Endothelial cell of umbilical vein (primary cell): ENCODE measurements around the gene HIVEP3. TPM values are rescaled to one million over a fixed set of nuclear protein-coding genes. Genes with fewer than 3 reads are reported as not detected.

Experiments used
- BruUV-seq: library from RNA; stranded (reverse); fragments of 400-500 nt; replicated peaks from 2 replicates; lab custom pipeline; 2021; lab: Mats Ljungman, UMichigan
- CTCF ChIA-PET: fragments of 300-600, 350-600 bp; sonication (Branson Sonifier 250); formaldehyde crosslinking; loops from one replicate; lab custom pipeline; 2021; ENCODE audit warnings: antibody characterized with exemption, inconsistent platforms; lab: Charles Lee
- POLR2A ChIA-PET: fragments of 300-600, 350-600 bp; sonication (Branson Sonifier 250); formaldehyde crosslinking; loops from one replicate; lab custom pipeline; 2021; ENCODE audit warnings: antibody characterized with exemption, inconsistent platforms; lab: Charles Lee
- DNase-seq: peaks from one replicate; pipeline ENCODE4 v3.0.0-alpha.2; 2011; ENCODE audit warnings: low read depth, low spot score
- FAIRE-seq: peaks from 2 replicates; lab custom pipeline; 2011; peaks lifted over from hg19 to GRCh38; lab: Jason Lieb, UNC
- H2AFZ ChIP-seq: 2 replicates; pipeline ENCODE4 v1.6.0; 2012; ENCODE audit warnings: low read depth, low read length, control low read depth, inconsistent platforms
- H3K27ac ChIP-seq: 2 replicates; pipeline ENCODE4 v1.5.1; 2011; ENCODE audit warnings: low read depth, mild to moderate bottlenecking, control low read depth, low read length, moderate library complexity; ENCODE audit not compliant: insufficient read depth
- H3K27me3 ChIP-seq, 2 experiments: 2 replicates each; pipeline versions ENCODE4 v1.6.0 to v1.6.1; 2011; ENCODE audit warnings: low read length in 2 of 2, mixed read lengths in 1 of 2; ENCODE audit not compliant: control insufficient read depth in 2 of 2, insufficient read depth in 2 of 2
- H3K36me3 ChIP-seq, 2 experiments: 2 replicates in 1 of 2; 3 replicates in 1 of 2; pipeline ENCODE4 v1.5.1; 2011; ENCODE audit warnings: low read length in 2 of 2, mild to moderate bottlenecking in 1 of 2, moderate library complexity in 1 of 2; ENCODE audit not compliant: control insufficient read depth in 2 of 2, insufficient read depth in 2 of 2; ENCODE audit errors: extremely low read depth in 1 of 2
- H3K4me1 ChIP-seq: 3 replicates; pipeline ENCODE4 v1.5.1; 2011; ENCODE audit warnings: mild to moderate bottlenecking, low read length; ENCODE audit not compliant: control insufficient read depth, insufficient read depth; ENCODE audit errors: extremely low read depth
- H3K4me2 ChIP-seq: 2 replicates; pipeline ENCODE4 v1.6.1; 2011; ENCODE audit warnings: low read length, control low read depth, mixed read lengths; ENCODE audit not compliant: insufficient read depth
- H3K4me3 ChIP-seq, 3 experiments: fragments of 200-600 bp in 1 of 3; sonication (generic), shearing (Covaris generic) in 1 of 3; replicated peaks in 1 of 3; 2 replicates each; pipeline ENCODE4 v1.5.1; 2011 to 2016; ENCODE audit warnings: control low read depth in 3 of 3, low read length in 3 of 3, mild to moderate bottlenecking in 2 of 3, inconsistent platforms in 1 of 3, low read depth in 1 of 3, moderate library complexity in 1 of 3; ENCODE audit not compliant: insufficient read depth in 1 of 3
- H3K79me2 ChIP-seq: 2 replicates; pipeline ENCODE4 v1.6.0; 2012; ENCODE audit warnings: low read length, inconsistent platforms; ENCODE audit not compliant: control insufficient read depth, insufficient read depth
- H3K9ac ChIP-seq: replicated peaks from 2 replicates; pipeline ENCODE3; 2011; ENCODE audit warnings: low read length, control low read depth; ENCODE audit not compliant: insufficient read depth; ENCODE audit errors: extremely low read depth
- H3K9me1 ChIP-seq: replicated peaks from 3 replicates; pipeline ENCODE4 v1.6.0; 2011; ENCODE audit warnings: mild to moderate bottlenecking, low read length; ENCODE audit not compliant: control insufficient read depth, insufficient read depth; ENCODE audit errors: extremely low read depth
- H3K9me3 ChIP-seq: replicated peaks from 2 replicates; pipeline ENCODE4 v1.5.1; 2012; ENCODE audit warnings: low read length, inconsistent platforms; ENCODE audit not compliant: control insufficient read depth, insufficient read depth
- H4K20me1 ChIP-seq: replicated peaks from 2 replicates; pipeline ENCODE3; 2011; ENCODE audit warnings: mild to moderate bottlenecking, low read length; ENCODE audit not compliant: control insufficient read depth, insufficient read depth; ENCODE audit errors: extremely low read depth
- EZH2 ChIP-seq: IDR thresholded peaks from 2 replicates; pipeline ENCODE4 v1.6.1; 2012; ENCODE audit warnings: borderline replicate concordance, low read depth, mild to moderate bottlenecking, moderate library complexity, low read length, inconsistent platforms; ENCODE audit not compliant: severe bottlenecking
- FOS ChIP-seq: IDR thresholded peaks from 2 replicates; pipeline ENCODE4 v1.6.1; 2011; ENCODE audit warnings: mild to moderate bottlenecking, low read length, moderate library complexity, borderline replicate concordance; ENCODE audit not compliant: insufficient read depth
- GATA2 ChIP-seq: IDR thresholded peaks from 2 replicates; pipeline ENCODE4 v1.7.0; 2011; ENCODE audit warnings: low read depth, mild to moderate bottlenecking, moderate library complexity, mixed read lengths, low read length; ENCODE audit not compliant: insufficient read length, insufficient read depth
- JUN ChIP-seq: IDR thresholded peaks from 2 replicates; pipeline ENCODE4 v1.6.1; 2011; ENCODE audit warnings: borderline replicate concordance, low read depth; ENCODE audit not compliant: insufficient read length, insufficient read depth
- MYC ChIP-seq: IDR thresholded peaks from one replicate; pipeline ENCODE4 v1.6.1; 2011; ENCODE audit warnings: mild to moderate bottlenecking, low read depth, low read length
- POLR2A ChIP-seq: IDR thresholded peaks from 2 replicates; pipeline ENCODE4 v1.6.1; 2012; ENCODE audit warnings: low read depth, mild to moderate bottlenecking, control low read depth, low read length
- POLR2AphosphoS5 ChIP-seq: IDR thresholded peaks from 2 replicates; pipeline ENCODE4 v1.6.1; 2012; ENCODE audit warnings: low read depth, mild to moderate bottlenecking, control low read depth, low read length, moderate library complexity; ENCODE audit not compliant: insufficient read depth
- dilution Hi-C: fragments of 300-500 bp; cut with MboI; formaldehyde crosslinking; loops from one replicate; pipeline ENCODE4 v1.15.0; 2019; ENCODE audit warnings: low sequenced_read_pairs; ENCODE audit not compliant: extremely low pct_ligation_motif_present
- intact Hi-C: fragments of 100-400 bp; cut with micrococcal nuclease; formaldehyde crosslinking; loops from one replicate; pipeline ENCODE4 v1.10.0; 2022
- polyA plus RNA-seq, 4 experiments: library from polyadenylated mRNA; depleted of rRNA in 3 of 4; stranded (reverse) in 3 of 4; unstranded in 1 of 4; fragments of >200 nt; gene quantifications; 2 replicates each; pipeline versions ENCODE4 v1.2.1 to v1.2.3, GENCODE V29; 2011 to 2012; ENCODE audit warnings: missing spikeins in 1 of 4
- total RNA-seq: library from RNA; stranded (reverse); gene quantifications from 2 replicates; pipeline ENCODE4 v1.2.3, GENCODE V29; 2021
- TF ChIP-seq, protein P1 (sequence below): IDR thresholded peaks from 2 replicates; pipeline ENCODE4 v1.6.1; 2011; ENCODE audit not compliant: insufficient read depth, insufficient read length
- TF ChIP-seq, protein P2 (sequence below), 2 donors: IDR thresholded peaks; 1 replicate in 1 of 2; 2 replicates in 1 of 2; pipeline ENCODE4 v1.5.1; 2011; ENCODE audit warnings: low read length in 2 of 2, mild to moderate bottlenecking in 2 of 2, moderate library complexity in 2 of 2, control low read depth in 1 of 2, inconsistent platforms in 1 of 2, low read depth in 1 of 2; ENCODE audit not compliant: insufficient read depth in 1 of 2; ENCODE audit errors: extremely low read depth in 1 of 2

The HIVEP3 gene
- total and polyA plus RNA-seq, 2 donors (not counting 3 experiments of a cell fraction or from before 2014, with no cell fraction given), result 3.4 to 4.0 TPM

DNA sequence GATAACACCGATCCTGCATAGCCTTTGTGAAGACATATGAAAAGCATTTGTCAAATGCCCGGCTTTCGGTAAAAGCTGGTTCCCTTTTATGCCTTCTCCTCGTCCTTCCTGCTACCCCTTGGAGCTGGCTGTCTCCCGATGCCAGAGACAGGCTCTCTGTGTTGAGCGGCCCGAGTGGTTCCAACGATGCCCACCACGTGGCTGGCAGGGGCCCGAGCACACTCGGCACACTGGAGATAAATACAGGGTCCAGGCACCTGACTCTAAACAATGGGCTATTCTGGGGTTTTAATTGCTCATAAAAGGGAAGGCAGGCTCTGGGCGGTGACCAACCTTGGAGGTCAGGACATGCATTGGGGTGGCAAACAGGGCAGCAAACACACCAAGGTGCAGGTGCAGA, 207.1 kb downstream of the HIVEP3 start:
- ChIA-PET CTCF (interaction anchor here (1.3 kb wide), 1 partner anchor 12 kb away, joined by 4 read pairs; no protein-coding TSS in a partner anchor), POLR2A (no interaction called here)
- Histone ChIP-seq H3K79me2 (no peaks in the 10 kb centered on the region), H3K4me1 (peaks cover 21% of the 10 kb centered on the region), H3K4me3 (no peak overlapping the region), H3K36me3 (no peaks in the 10 kb centered on the region), H3K9ac (no peak overlapping the region), H3K27me3 (no peaks in the 10 kb centered on the region), H2AFZ (no peak overlapping the region), H4K20me1 (no peaks in the 10 kb centered on the region), H3K4me2 (no peak overlapping the region), H3K9me3 (no peaks in the 10 kb centered on the region), H3K27ac (no peak overlapping the region), H3K9me1 (no peaks in the 10 kb centered on the region)
- dilution Hi-C loops, result no loop called here
- FAIRE-seq, result no peak
- TF ChIP-seq, protein P1, sequence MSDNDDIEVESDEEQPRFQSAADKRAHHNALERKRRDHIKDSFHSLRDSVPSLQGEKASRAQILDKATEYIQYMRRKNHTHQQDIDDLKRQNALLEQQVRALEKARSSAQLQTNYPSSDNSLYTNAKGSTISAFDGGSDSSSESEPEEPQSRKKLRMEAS, result no peak
- TF ChIP-seq FOS (no peak), EZH2 (no peak), JUN (no peak)
- TF ChIP-seq, protein P2, sequence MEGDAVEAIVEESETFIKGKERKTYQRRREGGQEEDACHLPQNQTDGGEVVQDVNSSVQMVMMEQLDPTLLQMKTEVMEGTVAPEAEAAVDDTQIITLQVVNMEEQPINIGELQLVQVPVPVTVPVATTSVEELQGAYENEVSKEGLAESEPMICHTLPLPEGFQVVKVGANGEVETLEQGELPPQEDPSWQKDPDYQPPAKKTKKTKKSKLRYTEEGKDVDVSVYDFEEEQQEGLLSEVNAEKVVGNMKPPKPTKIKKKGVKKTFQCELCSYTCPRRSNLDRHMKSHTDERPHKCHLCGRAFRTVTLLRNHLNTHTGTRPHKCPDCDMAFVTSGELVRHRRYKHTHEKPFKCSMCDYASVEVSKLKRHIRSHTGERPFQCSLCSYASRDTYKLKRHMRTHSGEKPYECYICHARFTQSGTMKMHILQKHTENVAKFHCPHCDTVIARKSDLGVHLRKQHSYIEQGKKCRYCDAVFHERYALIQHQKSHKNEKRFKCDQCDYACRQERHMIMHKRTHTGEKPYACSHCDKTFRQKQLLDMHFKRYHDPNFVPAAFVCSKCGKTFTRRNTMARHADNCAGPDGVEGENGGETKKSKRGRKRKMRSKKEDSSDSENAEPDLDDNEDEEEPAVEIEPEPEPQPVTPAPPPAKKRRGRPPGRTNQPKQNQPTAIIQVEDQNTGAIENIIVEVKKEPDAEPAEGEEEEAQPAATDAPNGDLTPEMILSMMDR (IDR thresholded peaks at IDR 0.05; ENCODE audit: extremely low read depth in 1 of 2, insufficient read depth in 1 of 2, low read depth in 1 of 2, low read length in 2 of 2), result no peak
- intact Hi-C loops, result loop anchor here (5.0 kb wide), 2 partner anchors 101 to 191 kb away; no protein-coding TSS in a partner anchor
- no TSS peak for BruUV-seq
- no peak for DNase-seq

DNA sequence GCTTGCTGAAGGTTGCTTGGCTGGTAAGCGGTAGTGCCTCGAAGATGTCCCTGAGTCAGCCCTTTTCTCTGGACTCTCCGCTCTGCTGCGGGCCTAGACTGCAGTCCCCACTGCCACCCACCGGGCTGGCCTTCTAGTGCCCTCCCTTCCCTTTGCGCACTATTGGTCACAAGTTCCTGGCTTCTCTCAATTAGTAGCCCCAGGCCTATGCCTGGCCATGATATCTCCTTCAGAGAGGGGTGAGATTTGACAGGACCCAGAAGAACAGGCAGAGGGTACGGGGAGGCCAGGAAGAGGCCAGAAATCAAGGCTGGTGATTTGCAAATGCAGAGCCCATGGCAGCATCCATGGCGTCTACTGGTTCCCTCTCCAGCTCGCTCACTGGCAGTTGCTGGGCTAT, 207.7 kb downstream of the HIVEP3 start:
- H3K4me2 ChIP-seq, result no peak overlapping the region
- ChIA-PET CTCF (interaction anchor here (1.3 kb wide), 1 partner anchor 13 kb away, joined by 4 read pairs; no protein-coding TSS in a partner anchor), POLR2A (no interaction called here)
- no TSS peak for BruUV-seq
- no peak overlapping the region for H2AFZ ChIP-seq
- no peaks in the 10 kb centered on the region for H3K36me3 ChIP-seq
- H4K20me1 ChIP-seq, result no peaks in the 10 kb centered on the region
- TF ChIP-seq, protein P2 (IDR thresholded peaks at IDR 0.05; ENCODE audit: extremely low read depth in 1 of 2, insufficient read depth in 1 of 2, low read depth in 1 of 2, low read length in 2 of 2), result no peak
- no peak for TF ChIP-seq JUN
- TF ChIP-seq, protein P1, result no peak
- TF ChIP-seq MYC, result no peak
- no peak for TF ChIP-seq POLR2A
- TF ChIP-seq POLR2AphosphoS5, result no peak
- no peak for TF ChIP-seq EZH2
- no peak for TF ChIP-seq GATA2
- no peak for TF ChIP-seq FOS
- no peaks in the 10 kb centered on the region for H3K79me2 ChIP-seq
- H3K9me3 ChIP-seq, result no peaks in the 10 kb centered on the region
- intact Hi-C loops (loop anchor here (5.0 kb wide), 2 partner anchors 101 to 191 kb away; no protein-coding TSS in a partner anchor), dilution Hi-C loops (no loop called here)
- no peak overlapping the region for H3K27ac ChIP-seq
- no peak overlapping the region for H3K9ac ChIP-seq
- no peaks in the 10 kb centered on the region for H3K27me3 ChIP-seq
- H3K4me1 ChIP-seq, result peaks cover 21% of the 10 kb centered on the region
- no peak overlapping the region for H3K4me3 ChIP-seq
- H3K9me1 ChIP-seq, result no peaks in the 10 kb centered on the region
- FAIRE-seq (no peak), DNase-seq (no peak)
